ENCODE measurements around the gene TTLL10.

- TF ChIP-seq CTCF (optimal IDR thresholded peaks at IDR 0.05 in 1 of 3, IDR thresholded peaks at IDR 0.05 in 1 of 3, conservative IDR thresholded peaks at IDR 0.05 in 1 of 3; ENCODE audit: extremely low read depth in 1 of 3, insufficient read depth in 2 of 3, low read length in 3 of 3), result no peak
- no peak for TF ChIP-seq EZH2 (IDR thresholded peaks at IDR 0.05; ENCODE audit: low read length)
These were observed 60.6 kb downstream of the TTLL10 start for GRCh38 chr1:1234180-1234808.

All from keratinocyte (primary cell).